ENCODE measurements around the gene HOXA3.

HOXA3 gene

DNA sequence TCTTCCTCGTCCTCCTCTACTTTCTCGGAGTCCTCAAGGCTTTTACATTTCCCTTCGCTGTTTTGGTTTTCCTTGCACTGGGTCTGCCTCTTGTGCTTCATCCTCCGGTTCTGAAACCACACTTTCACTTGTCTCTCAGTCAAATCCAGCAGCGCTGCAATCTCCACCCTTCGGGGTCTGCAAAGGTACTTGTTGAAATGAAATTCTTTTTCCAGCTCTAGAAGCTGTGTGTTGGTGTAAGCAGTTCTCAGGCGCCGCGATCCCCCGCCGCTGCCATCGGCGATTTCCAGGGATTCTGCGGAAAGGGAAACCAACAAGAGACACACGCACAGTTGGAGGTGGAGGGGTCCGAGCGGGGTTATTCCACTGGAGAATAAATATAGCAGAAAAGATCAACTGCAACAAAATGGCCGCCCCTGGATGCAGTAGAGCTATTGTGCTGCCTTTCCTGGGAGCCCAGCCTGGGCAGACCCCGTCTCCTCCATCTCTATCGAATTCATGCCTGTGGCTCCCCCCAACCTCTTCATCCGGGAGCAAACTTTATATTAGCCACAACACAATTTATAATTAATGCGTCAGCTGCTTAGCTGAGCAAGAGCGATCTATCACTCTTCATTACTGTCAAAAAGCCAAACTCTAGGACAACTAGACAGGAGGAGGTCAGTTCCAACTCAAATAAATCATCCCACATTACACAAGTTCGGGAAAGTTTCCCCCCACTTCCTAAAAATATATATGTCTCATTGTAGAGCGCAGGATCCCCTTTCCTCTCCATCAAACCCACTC, 51.0 kb downstream of the HOXA3 start:
- DNase-seq = no peak

GRCh38 chr7:27100694-27101170, 51.7 kb downstream of the HOXA3 start:
- DNase-seq = no peak

DNA sequence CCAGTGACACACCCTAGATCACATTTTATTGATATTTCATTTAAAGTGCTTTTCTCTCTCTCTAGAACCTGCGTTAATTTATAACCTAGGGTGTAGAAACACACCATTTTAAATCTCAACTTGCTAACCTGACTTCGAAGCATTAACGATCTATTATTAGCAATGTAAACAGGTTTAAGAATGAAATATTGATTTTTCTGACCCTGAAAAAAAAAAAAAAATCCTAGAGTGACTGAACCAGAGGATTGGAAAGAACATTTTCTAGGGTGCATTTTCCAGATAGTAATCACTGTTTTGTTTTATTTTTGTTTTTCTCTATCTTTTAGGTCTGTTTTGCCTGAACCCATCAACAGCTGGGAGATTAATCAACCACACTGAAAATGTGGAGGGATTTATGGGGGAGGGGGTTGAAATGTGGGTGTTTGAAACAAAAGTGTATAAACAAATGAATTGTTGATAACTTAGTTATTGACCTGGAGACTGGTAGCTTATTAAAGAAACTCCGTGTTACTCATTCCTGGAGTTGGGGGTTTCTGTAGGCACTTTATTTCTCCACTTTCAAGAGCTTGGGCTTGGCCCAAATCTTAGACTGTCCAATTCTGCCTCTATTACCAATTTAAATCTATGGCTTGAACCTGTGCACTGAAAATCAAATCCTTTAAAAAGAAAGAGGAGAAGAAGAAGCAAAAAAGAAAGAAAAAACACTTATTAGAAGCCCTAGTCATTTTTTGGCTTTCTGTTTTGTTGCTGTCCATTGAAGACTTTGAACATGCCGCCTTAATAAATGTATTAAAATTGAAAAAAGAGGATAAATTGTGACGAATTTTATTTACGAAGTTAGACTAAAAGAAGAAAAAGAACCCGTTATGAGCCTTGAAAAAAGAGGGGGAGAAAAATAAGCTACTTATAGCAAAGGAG, 52.7 kb downstream of the HOXA3 start:
- no peak for DNase-seq

GRCh38 chr7:27098578-27099451, 53.6 kb downstream of the HOXA3 start:
- no peak for DNase-seq

- DNase-seq = no peak
Measured at GRCh38 chr7:27097686-27098577, 54.5 kb downstream of the HOXA3 start.

DNA sequence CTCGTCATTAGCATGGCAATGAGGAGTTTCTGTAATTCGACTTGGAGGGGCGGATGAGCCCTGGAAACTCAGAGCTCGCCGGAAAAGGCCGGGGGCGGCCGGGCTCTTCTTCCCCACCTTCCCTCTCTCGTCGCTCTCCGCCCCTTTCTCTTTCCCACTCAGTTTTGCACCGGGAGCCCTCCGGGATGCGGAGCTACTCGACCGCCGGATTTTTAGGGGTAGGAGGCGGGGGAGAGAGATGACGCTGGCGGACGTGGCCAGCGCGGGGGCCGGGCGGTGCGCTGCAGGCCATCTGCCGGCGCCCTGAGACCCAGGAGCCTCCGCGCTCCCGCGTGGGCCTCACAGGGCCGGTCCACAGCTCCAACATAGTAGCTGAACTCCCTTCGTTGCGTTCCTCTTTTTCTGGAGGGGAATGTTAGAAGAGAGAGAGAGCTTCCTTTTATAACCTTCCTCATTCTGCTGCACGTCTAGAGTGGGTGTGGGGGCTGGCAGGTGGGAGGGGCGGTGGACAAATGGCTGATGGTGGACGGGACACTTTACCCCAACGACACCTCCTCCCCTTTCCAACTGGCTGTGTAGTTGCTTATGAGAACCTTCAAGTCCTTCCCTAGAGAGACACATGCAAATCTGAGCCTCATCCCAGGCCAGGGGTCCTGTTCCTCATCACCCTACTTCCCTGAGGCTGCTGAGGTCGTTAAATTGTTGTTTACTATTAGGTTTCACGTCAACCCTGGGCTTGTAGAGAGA, 55.4 kb downstream of the HOXA3 start:
- peak; percentile 34 for DNase-seq

GRCh38 chr7:27095897-27096767, 56.3 kb downstream of the HOXA3 start, which contains the start of gene HOXA1:
HOXA1 (minus strand) TSS chr7:27096000; CDS start chr7:27095912, 88 bp downstream.
- DNase-seq = peak; percentile 89

GRCh38 chr7:27095050-27095896, 57.1 kb downstream of the HOXA3 start:
- peak; percentile 34 for DNase-seq

DNA sequence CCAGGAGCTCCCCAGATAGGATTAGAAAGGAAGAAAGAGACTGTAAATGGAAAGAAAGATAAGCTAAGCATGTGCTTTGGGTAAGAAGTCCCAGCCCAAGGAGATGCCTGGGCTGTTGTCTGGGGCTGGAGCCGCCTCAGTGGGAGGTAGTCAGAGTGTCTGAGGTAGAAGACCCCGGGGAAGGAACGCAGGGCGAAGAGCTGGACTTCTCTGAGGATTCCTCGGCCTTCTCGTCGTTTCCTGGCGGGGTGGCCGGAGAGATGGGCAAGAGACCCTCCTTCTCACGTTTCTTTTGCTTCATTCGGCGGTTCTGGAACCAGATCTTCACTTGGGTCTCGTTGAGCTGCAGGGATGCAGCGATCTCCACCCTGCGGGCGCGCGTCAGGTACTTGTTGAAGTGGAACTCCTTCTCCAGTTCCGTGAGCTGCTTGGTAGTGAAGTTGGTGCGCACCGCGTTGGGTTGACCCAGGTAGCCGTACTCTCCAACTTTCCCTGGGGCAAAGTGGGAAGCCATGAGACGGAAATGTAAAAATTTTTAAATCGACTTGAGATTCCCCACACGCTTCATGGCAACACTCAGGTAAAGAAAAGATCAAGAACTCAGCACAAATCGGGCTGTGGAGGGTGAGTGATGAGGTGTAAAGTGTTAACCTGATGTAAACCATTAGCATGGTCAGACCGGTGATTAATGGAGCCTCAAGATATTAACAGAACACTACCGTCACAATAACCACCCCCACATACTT, 57.9 kb downstream of the HOXA3 start:
- no peak for DNase-seq

DNA sequence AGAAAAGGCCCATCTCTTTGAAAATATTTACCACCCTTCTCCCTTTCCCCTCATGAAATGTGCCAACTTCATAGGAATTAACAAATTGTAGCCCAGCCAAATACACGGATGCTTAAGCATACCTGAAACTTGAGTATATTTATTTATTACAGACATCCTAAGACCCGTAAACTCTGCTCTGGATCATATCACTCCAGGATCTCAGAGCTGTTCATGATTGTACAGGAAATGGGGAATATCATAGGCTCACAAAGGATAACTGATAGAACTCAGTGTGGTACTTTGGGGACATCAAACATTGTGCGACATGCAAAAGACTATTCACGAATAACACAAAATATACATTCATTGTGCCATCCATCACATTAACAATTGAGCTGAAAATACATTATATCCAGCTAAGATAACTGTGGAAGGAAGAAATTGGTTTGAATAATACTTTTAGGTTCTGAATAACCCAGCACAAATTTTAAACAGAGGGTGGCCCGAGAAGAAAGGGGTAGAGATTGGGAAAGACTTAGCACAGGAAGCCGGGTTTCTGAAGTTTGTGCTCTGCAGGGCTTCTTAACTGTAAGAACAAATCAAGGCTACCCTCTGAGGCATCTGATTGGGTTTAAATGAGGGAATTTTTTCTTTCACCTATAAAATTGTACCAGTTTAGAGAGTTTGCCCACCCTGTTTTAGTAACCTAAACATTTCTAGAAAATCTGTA, 59.0 kb downstream of the HOXA3 start:
- DNase-seq = no peak

- DNase-seq = no peak
Measured at GRCh38 chr7:27092819-27093110, 59.6 kb downstream of the HOXA3 start.

- no peak for DNase-seq
Measured at GRCh38 chr7:27091941-27092818, 60.2 kb downstream of the HOXA3 start.

DNA sequence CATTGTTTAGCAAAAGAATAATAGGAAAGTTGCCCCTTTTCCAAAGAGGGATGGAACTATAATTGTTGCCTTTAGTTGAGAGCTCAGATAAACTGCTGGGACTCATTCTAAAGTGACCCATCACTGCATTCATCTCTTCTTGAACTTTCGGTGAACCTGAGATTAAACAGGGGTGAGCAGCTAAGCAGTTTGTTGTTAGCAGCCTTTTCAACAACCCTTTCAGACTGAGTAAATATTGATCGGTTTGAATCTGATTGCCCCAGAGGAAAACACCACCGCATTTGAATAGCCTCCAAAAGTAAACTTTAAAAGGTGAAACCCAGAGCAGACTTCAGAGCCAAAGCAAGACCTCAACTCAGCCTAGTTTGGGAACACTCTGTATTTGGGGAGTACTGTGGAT, 61.3 kb downstream of the HOXA3 start:
- DNase-seq = no peak

DNA sequence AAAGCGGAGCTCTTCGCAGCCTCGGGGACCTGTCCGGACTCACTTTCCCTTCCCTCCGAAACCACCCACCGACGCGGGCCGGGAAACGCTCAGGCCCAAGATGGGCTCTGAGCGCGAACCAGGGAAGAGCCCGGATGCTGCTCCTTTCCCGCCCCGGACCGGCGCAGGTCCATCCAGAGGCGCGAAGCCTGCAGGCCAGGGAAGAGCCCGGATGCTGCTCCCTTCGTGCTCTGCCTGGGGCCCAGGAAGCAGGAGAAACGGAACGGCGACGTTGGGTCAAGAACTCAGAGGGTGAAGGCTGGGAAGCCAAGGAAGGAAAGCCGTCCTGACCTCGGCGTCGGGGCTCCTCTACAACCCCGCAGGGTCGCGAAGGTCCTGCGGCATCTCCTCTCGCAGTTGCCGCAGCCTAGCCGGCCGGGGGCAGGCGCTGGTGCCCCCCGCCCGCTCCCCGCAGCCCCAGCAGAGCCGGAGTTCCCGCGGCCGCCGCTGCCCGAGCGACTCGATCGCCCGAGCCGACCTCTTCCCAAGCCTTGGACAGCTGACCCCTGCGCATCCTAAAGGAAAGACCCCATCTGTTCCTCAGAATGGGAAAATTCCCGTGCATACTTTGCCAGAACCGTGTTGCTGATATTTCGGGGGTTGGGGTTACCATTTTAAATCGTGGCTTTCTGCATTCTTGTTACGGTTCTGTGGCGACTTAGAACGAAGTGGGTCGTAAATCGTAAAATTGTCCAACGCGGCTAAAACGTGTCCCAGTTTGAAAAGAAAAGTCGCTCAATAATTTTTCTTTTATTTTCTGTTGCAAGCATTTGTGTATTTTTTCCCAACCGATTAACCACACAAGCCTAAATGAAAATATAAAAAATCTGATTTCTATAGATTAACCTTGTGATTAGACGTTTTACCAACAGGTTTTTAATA, 64.1 kb downstream of the HOXA3 start:
- DNase-seq = no peak

DNA sequence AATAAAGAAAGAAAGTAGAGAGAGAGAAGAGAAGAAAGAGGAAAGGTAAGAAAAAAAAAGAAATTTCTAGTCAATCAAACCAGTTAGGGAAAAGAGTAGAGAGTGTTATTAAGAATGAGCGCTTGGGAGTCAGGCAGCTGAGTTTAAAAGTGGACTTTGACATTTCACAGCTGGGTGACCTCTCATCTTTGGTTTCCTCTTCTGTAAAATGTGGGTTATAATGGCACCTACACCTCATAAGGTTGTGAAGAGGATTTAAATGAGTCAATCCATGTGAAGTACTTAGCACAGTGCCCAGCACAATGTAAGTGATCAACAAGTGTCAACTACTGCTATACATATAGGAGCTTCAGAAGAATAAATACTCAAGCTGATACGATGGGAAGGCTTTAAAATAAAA, 68.7 kb downstream of the HOXA3 start:
- DNase-seq = no peak

DNA sequence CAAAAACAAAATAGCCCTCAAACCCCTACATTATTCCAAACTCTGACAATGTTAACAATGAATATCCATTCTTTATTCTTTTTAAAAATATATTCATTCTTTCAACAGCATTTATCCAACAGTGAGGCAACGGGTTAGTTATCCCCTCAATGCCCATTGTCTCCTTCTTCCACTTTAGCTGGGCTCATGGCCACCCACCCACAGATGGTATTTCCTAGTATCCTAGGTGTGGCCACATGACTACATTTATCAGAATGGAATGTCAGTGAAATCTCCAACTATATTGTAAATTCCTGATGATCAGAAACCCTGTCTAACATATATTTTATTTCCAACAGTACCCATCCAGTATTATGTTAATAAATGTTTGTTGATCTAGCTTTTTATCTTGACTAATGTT, 70.2 kb downstream of the HOXA3 start:
- DNase-seq = no peak

All from OCI-M1 (cell line).